Measurements from ENCODE around the gene PAM.

- TF ChIP-seq CTCF (conservative IDR thresholded peaks at IDR 0.05; ENCODE audit: low read depth, low read length) (no peak), EZH2 (IDR thresholded peaks at IDR 0.05; ENCODE audit: borderline replicate concordance, low read depth, low read length, poor library complexity, severe bottlenecking) (no peak)
These were observed 18.0 kb downstream of the PAM start for GRCh38 chr5:102773133-102773532.

Measured in A673 (cell line).